ENCODE results near the gene ATG2A. TPM values are rescaled to one million over a fixed set of nuclear protein-coding genes. Genes with fewer than 3 reads are reported as not detected.

ATG2A gene
- total RNA-seq, 6 experiments from 2014 or later: 19.0 to 21.7 (median 20.0) TPM

DNA sequence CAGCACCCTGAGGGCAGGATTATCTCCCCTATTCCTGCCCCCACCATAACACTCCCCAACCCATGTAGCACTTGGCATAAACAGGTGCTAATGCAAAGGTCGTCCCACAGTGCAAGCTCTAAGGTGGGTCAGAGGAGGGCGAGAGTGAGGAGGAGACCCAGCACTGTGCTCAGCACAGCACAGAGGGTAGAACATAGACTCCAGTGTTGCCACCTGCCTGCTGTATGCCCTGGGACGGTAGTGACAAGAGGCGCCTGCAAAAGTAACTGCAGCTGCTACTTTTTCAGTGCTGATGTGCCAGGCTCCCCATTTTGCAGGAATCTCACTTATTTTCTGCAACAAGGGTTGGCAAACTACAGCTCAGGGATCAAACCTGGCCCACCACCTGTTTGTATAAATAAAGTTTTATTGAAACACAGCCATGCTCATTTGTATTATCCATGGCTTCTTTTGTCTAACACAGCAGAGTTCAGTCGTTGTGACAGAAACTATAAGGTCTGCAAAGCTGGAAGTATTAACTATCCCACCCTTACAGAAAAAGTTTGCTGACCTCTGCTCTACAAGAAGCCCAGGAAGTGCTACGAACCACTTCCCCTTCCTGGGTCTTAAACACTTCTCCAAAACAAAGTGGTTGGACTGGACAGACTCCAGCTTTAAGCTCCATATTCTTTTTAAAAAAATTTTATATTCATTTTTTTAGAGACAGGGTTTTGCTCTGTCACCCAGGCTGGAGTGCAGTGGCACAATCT, 55.6 kb downstream of the ATG2A start:
- Mint-ChIP-seq H3K36me3 (ENCODE audit: low read depth) (peaks cover 13% of the 10 kb centered on the region), H3K27ac (no peak overlapping the region), H3K4me3 (no peak overlapping the region), H3K27me3 (ENCODE audit: insufficient read depth) (peaks cover 1% of the 10 kb centered on the region; the same call in 1 of the 2 replicates), H3K4me1 (ENCODE audit: low read depth) (peaks cover 50% of the 10 kb centered on the region), H3K9me3 (peaks cover 5% of the 10 kb centered on the region; the same call in 1 of the 2 replicates)
- TF ChIP-seq CTCF (IDR thresholded peaks at IDR 0.05): no peak
- no peak for DNase-seq

DNA sequence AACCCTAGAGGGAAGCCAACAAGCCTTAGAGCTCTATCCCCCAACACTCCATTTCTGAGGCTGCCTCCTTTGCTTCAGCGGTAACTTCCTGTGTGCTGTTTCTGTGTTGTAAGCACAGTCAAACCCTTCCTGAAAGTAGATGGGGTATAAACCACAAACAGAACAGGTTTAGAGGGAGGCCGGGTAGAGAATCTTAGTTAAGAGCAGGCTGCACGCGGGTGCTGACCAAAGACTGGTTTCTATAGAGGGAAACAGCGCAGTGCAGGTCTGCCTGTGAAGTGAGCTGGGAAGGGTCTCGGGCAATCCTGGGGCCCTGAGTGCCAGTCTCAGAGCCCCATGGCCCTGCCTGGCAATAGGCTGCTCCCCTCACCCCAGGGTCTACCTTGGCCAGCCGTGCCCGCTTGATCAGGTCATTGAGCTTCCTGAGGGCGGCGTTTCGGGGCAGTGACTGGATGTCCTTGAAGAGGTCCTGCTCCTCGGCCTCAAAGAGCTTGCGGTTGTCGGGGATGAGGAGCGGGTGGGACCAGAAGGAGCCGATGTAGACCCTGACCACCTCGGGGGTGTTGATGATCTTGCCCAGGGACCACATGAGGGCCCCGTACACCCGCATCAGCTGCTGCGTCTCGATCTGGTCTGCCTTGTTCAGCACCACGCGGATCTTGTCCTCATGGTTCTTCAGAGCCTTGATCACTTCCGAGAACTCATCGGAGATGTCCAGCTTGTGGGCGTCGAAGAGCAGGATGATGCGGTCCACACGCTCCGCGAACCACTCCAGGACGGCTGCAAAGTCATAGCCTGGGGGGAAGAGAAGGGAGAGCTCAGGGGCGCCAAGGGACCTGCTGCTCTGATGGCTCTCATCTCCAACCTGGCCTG, 57.2 kb downstream of the ATG2A start:
- Mint-ChIP-seq H3K27me3 (ENCODE audit: insufficient read depth) (peaks cover 1% of the 10 kb centered on the region; the same call in 1 of the 2 replicates), H3K4me3 (no peak overlapping the region), H3K27ac (peak overlapping the region; percentile 43; the same call in 1 of the 2 replicates), H3K36me3 (ENCODE audit: low read depth) (peaks cover 18% of the 10 kb centered on the region), H3K4me1 (ENCODE audit: low read depth) (peaks cover 50% of the 10 kb centered on the region), H3K9me3 (no peaks in the 10 kb centered on the region)
- no peak for TF ChIP-seq CTCF (IDR thresholded peaks at IDR 0.05)
- DNase-seq: no peak

DNA sequence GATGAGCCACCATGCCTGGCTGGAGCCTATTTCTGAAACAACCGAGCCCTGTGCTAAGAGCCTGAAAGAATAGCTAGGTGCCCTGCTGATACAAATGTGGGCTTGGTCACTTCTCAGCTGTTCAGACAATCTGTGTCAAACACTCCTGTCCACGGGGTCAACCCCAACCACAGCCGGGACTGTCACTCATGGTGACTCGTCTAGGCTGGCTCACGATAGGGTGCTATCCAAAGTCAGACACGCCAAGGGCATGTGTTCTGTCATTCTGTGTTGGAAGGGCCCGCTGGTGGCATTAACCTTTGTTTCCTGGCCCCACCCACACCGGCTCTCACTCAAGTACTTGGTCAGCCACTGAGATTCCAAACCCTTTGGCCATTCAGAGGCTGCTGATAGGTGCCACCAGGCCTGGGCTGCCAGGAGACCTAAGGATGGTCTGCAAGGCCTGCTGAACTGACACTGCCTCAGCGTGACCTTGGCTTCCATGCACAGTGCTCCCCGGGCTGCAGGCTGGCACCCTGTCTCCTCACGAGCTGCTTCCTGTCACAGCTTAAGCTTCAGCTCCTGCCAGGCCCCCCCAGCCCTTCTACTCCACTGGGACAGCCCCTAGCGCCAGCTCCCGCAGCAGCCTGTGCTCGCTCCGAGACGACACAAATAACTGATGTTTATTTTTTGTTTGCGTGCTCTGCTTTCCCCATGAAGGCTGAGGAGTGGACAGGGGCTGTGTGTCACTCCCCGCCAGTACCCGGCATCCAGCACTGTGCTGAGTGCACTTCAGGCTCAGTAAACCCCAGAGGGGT, 58.3 kb downstream of the ATG2A start:
- H3K27ac Mint-ChIP-seq: no peak overlapping the region
- no peak for DNase-seq
- peaks cover 45% of the 10 kb centered on the region for H3K4me1 Mint-ChIP-seq (ENCODE audit: low read depth)
- H3K4me3 Mint-ChIP-seq: no peak overlapping the region
- peaks cover 23% of the 10 kb centered on the region for H3K36me3 Mint-ChIP-seq (ENCODE audit: low read depth)
- TF ChIP-seq CTCF (IDR thresholded peaks at IDR 0.05): no peak
- H3K27me3 Mint-ChIP-seq (ENCODE audit: insufficient read depth): peaks cover 1% of the 10 kb centered on the region; the same call in 1 of the 2 replicates
- H3K9me3 Mint-ChIP-seq: no peaks in the 10 kb centered on the region

GRCh38 chr11:64857485-64857884, 59.5 kb downstream of the ATG2A start:
- peaks cover 33% of the 10 kb centered on the region for H3K4me1 Mint-ChIP-seq (ENCODE audit: low read depth)
- H3K9me3 Mint-ChIP-seq: no peaks in the 10 kb centered on the region
- H3K36me3 Mint-ChIP-seq (ENCODE audit: low read depth): peaks cover 23% of the 10 kb centered on the region
- H3K27me3 Mint-ChIP-seq (ENCODE audit: insufficient read depth): no peaks in the 10 kb centered on the region
- H3K4me3 Mint-ChIP-seq: no peak overlapping the region
- H3K27ac Mint-ChIP-seq: peak overlapping the region; percentile 71
- TF ChIP-seq CTCF (IDR thresholded peaks at IDR 0.05): no peak
- DNase-seq: no peak
